HepG2 (cell line): ENCODE data around the gene CHPF. TPM values are rescaled to one million over a fixed set of nuclear protein-coding genes. Genes with fewer than 3 reads are reported as not detected.

ENCODE experiments used
- ARNT2 ChIP-seq: sonication (generic); formaldehyde crosslinking; IDR thresholded peaks from 2 replicates; pipeline ENCODE4 v1.8.0; 2022; ENCODE audit warnings: mild to moderate bottlenecking, low read depth, missing genetic modification reagents, moderate library complexity
- DNMT1 ChIP-seq: sonication (generic); formaldehyde crosslinking; IDR thresholded peaks from 2 replicates; pipeline ENCODE4 v1.5.1; 2020; ENCODE audit warnings: mild to moderate bottlenecking, missing genetic modification reagents
- ERF ChIP-seq: IDR thresholded peaks from 2 replicates; pipeline ENCODE4 v1.6.1; 2018; ENCODE audit warnings: missing biosample characterization, missing genetic modification reagents
- ETV5 ChIP-seq: IDR thresholded peaks from 2 replicates; pipeline ENCODE4 v1.6.1; 2018; ENCODE audit warnings: missing biosample characterization, missing genetic modification reagents, inconsistent platforms, borderline replicate concordance
- FOXA1 ChIP-seq, 2 experiments: fragments of 450-650 bp in 1 of 2; sonication (generic) in 1 of 2; formaldehyde crosslinking in 1 of 2; IDR thresholded peaks; 2 replicates each; pipeline versions ENCODE4 v1.4.0 to v1.6.1; 2016 to 2020; ENCODE audit warnings: missing genetic modification reagents in 1 of 2
- FOXK1 ChIP-seq: sonication (generic); formaldehyde crosslinking; IDR thresholded peaks from 2 replicates; pipeline ENCODE4 v1.4.0; 2020; ENCODE audit warnings: low read depth, missing genetic modification reagents, borderline replicate concordance
- GATAD1 ChIP-seq: IDR thresholded peaks from 2 replicates; pipeline ENCODE4 v1.6.1; 2016; ENCODE audit warnings: missing genetic modification reagents, missing compliant biosample characterization
- HNF1A ChIP-seq, 2 experiments: sonication (generic) in 1 of 2; formaldehyde crosslinking in 1 of 2; IDR thresholded peaks; 2 replicates each; pipeline versions ENCODE4 v1.4.0 to v1.6.1; 2016 to 2020; ENCODE audit warnings: borderline replicate concordance in 1 of 2, low read depth in 1 of 2, mild to moderate bottlenecking in 1 of 2, missing genetic modification reagents in 1 of 2
- KLF12 ChIP-seq: sonication (generic); formaldehyde crosslinking; IDR thresholded peaks from 2 replicates; pipeline ENCODE4 v1.4.0; 2020; ENCODE audit warnings: missing genetic modification reagents, borderline replicate concordance
- NKX3-1 ChIP-seq: sonication (generic); formaldehyde crosslinking; IDR thresholded peaks from 2 replicates; pipeline ENCODE4 v1.5.0; 2020; ENCODE audit warnings: missing genetic modification reagents
- NR0B2 ChIP-seq: sonication (generic); formaldehyde crosslinking; IDR thresholded peaks from 2 replicates; pipeline ENCODE4 v1.4.0; 2020; ENCODE audit warnings: mild to moderate bottlenecking, missing genetic modification reagents
- REPIN1 ChIP-seq: sonication (generic); formaldehyde crosslinking; IDR thresholded peaks from 2 replicates; pipeline ENCODE4 v1.8.0; 2022; ENCODE audit warnings: missing genetic modification reagents, low read depth, mild to moderate bottlenecking, borderline replicate concordance
- RXRA ChIP-seq: sonication (generic); formaldehyde crosslinking; IDR thresholded peaks from 2 replicates; pipeline ENCODE4 v1.5.1; 2020; ENCODE audit warnings: missing genetic modification reagents
- SNAI1 ChIP-seq: sonication (generic); formaldehyde crosslinking; IDR thresholded peaks from 2 replicates; pipeline ENCODE4 v1.5.0; 2020; ENCODE audit warnings: mild to moderate bottlenecking, missing genetic modification reagents, borderline replicate concordance
- TOE1 ChIP-seq: sonication (generic); formaldehyde crosslinking; IDR thresholded peaks from 2 replicates; pipeline ENCODE4 v1.4.0; 2020; ENCODE audit warnings: mild to moderate bottlenecking, missing genetic modification reagents
- ZNF33A ChIP-seq: sonication (generic); formaldehyde crosslinking; IDR thresholded peaks from 2 replicates; pipeline ENCODE4 v1.5.1; 2020; ENCODE audit warnings: missing genetic modification reagents, mild to moderate bottlenecking, moderate library complexity, borderline replicate concordance
- ZNF382 ChIP-seq: sonication (generic); formaldehyde crosslinking; IDR thresholded peaks from 2 replicates; pipeline ENCODE4 v1.5.0; 2020; ENCODE audit warnings: missing genetic modification reagents, mild to moderate bottlenecking, borderline replicate concordance
- ZNF563 ChIP-seq: sonication (generic); formaldehyde crosslinking; IDR thresholded peaks from 2 replicates; pipeline ENCODE4 v1.8.0; 2022; ENCODE audit warnings: mild to moderate bottlenecking, moderate library complexity, missing genetic modification reagents
- polyA plus RNA-seq, 8 experiments: library from polyadenylated mRNA; depleted of rRNA in 3 of 8; stranded (reverse) in 7 of 8; unstranded in 1 of 8; fragments of >200 nt; fragmentation: Illumina TruSeq in 4 of 8; extraction: Trizol in 4 of 8; gene quantifications; 2 replicates each; pipeline versions ENCODE4 v1.2.1 to v1.2.3, GENCODE V29; 2011 to 2016; ENCODE audit warnings: low read depth in 4 of 8, missing spikeins in 1 of 8, mixed read lengths in 1 of 8; ENCODE audit not compliant: insufficient read depth in 1 of 8
- total RNA-seq, 5 experiments: library from RNA; depleted of rRNA; stranded (reverse); fragments of >200 nt; fragmentation: Illumina TruSeq; extraction: Trizol; gene quantifications; 2 replicates each; pipeline ENCODE4 v1.2.3, GENCODE V29; 2016; ENCODE audit warnings: low read depth in 1 of 5
- TF ChIP-seq, protein P1 (sequence below): IDR thresholded peaks from 2 replicates; pipeline ENCODE4 v1.6.1; 2016
- TF ChIP-seq, protein P2 (sequence below): IDR thresholded peaks from 2 replicates; pipeline ENCODE4 v1.6.1; 2012; ENCODE audit warnings: low read depth, low read length, improper control_type of control experiment

The CHPF gene
- total and polyA plus RNA-seq, 2 of the 13 experiments (the other 11 are each of a cell fraction or from before 2014, with no cell fraction given), result 79.6 to 111 TPM

- TF ChIP-seq, protein P1, sequence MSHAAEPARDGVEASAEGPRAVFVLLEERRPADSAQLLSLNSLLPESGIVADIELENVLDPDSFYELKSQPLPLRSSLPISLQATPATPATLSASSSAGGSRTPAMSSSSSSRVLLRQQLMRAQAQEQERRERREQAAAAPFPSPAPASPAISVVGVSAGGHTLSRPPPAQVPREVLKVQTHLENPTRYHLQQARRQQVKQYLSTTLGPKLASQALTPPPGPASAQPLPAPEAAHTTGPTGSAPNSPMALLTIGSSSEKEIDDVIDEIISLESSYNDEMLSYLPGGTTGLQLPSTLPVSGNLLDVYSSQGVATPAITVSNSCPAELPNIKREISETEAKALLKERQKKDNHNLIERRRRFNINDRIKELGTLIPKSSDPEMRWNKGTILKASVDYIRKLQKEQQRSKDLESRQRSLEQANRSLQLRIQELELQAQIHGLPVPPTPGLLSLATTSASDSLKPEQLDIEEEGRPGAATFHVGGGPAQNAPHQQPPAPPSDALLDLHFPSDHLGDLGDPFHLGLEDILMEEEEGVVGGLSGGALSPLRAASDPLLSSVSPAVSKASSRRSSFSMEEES (CRISPR knock-in tag), result peak; percentile 69
- TF ChIP-seq ZNF33A (CRISPR knock-in tag) (no peak), NR0B2 (CRISPR knock-in tag) (peak; percentile 10; the same call in 1 of the 2 replicates), ZNF382 (no peak), NKX3-1 (peak; percentile 33; the same call in 1 of the 2 replicates), ARNT2 (CRISPR knock-in tag) (peak; percentile 99), DNMT1 (CRISPR knock-in tag) (peak; percentile 35; the same call in 1 of the 2 replicates), RXRA (peak; percentile 97), HNF1A (IDR thresholded peaks at IDR 0.05; ENCODE audit: low read depth) (no peak), HNF1A (CRISPR knock-in tag; IDR thresholded peaks at IDR 0.05; ENCODE audit: borderline replicate concordance) (peak; percentile 55; the same call in 1 of the 2 replicates), ERF (CRISPR knock-in tag) (peak; percentile 53; the same call in 1 of the 2 replicates), FOXK1 (CRISPR knock-in tag) (no peak; the same call in 1 of the 2 replicates), KLF12 (0 out of 2 replicates have a peak, but pooled peaks have one; percentile 56), ZNF563 (CRISPR knock-in tag) (no peak; the same call in 1 of the 2 replicates), GATAD1 (CRISPR knock-in tag) (peak; percentile 85), SNAI1 (CRISPR knock-in tag) (peak; percentile 47; the same call in 1 of the 2 replicates), ETV5 (CRISPR knock-in tag) (0 out of 2 replicates have a peak, but pooled peaks have one; percentile 9), REPIN1 (CRISPR knock-in tag) (peak; percentile 71; the same call in 1 of the 2 replicates), FOXA1 (IDR thresholded peaks at IDR 0.05) (no peak), FOXA1 (CRISPR knock-in tag; IDR thresholded peaks at IDR 0.05) (no peak), TOE1 (CRISPR knock-in tag) (no peak)
- TF ChIP-seq, protein P2, sequence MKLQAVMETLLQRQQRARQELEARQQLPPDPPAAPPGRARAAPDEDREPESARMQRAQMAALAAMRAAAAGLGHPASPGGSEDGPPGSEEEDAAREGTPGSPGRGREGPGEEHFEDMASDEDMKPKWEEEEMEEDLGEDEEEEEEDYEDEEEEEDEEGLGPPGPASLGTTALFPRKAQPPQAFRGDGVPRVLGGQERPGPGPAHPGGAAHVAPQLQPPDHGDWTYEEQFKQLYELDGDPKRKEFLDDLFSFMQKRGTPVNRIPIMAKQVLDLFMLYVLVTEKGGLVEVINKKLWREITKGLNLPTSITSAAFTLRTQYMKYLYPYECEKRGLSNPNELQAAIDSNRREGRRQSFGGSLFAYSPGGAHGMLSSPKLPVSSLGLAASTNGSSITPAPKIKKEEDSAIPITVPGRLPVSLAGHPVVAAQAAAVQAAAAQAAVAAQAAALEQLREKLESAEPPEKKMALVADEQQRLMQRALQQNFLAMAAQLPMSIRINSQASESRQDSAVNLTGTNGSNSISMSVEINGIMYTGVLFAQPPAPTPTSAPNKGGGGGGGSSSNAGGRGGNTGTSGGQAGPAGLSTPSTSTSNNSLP, result peak; percentile 42; the same call in 1 of the 2 replicates
These were observed 45.1 kb downstream of the CHPF start, which contains the start of gene GMPPA (continued) for GRCh38 chr2:219498280-219499057.
